KMS-11 (cell line): ENCODE data around the gene TOX2.

Experiments
- H2AFZ ChIP-seq: fragments of 200-600 bp; sonication (generic); 2 replicates; pipeline ENCODE4 v1.6.1; 2016; ENCODE audit warnings: antibody characterized with exemption, mixed run types, low read depth
- H3K27ac ChIP-seq: fragments of 200-600 bp; sonication (generic); 2 replicates; pipeline ENCODE4 v1.6.1; 2016; ENCODE audit warnings: mild to moderate bottlenecking, mixed run types
- H3K27me3 ChIP-seq: fragments of 200-600 bp; sonication (generic); 2 replicates; pipeline ENCODE4 v1.6.1; 2017; ENCODE audit warnings: mild to moderate bottlenecking, low read depth, mixed run types, moderate library complexity; ENCODE audit not compliant: insufficient read depth
- H3K36me3 ChIP-seq: fragments of 200-600 bp; sonication (generic); 2 replicates; pipeline ENCODE4 v1.6.1; 2017; ENCODE audit warnings: mild to moderate bottlenecking, mixed run types; ENCODE audit not compliant: insufficient read depth
- H3K4me1 ChIP-seq: fragments of 200-600 bp; sonication (generic); 2 replicates; pipeline ENCODE4 v1.6.1; 2016; ENCODE audit warnings: mild to moderate bottlenecking, low read depth, mixed run types; ENCODE audit not compliant: poor library complexity, severe bottlenecking
- H3K4me2 ChIP-seq: fragments of 200-600 bp; sonication (generic); 2 replicates; pipeline ENCODE4 v1.7.0; 2016; ENCODE audit warnings: mild to moderate bottlenecking, mixed run types
- H3K4me3 ChIP-seq: fragments of 200-600 bp; sonication (generic); IDR thresholded peaks from 2 replicates; pipeline ENCODE4 v1.6.1; 2017; ENCODE audit warnings: low read depth, low read length, mixed read lengths; ENCODE audit not compliant: insufficient read depth
- H3K79me2 ChIP-seq: fragments of 200-600 bp; sonication (generic); 2 replicates; pipeline ENCODE4 v1.6.1; 2016; ENCODE audit warnings: low read depth, mixed run types; ENCODE audit not compliant: insufficient read depth
- H3K9ac ChIP-seq: fragments of 200-600 bp; sonication (generic); 2 replicates; pipeline ENCODE4 v1.6.1; 2016; ENCODE audit warnings: mild to moderate bottlenecking, mixed run types
- H4K20me1 ChIP-seq: fragments of 200-600 bp; sonication (generic); 2 replicates; pipeline ENCODE4 v1.6.1; 2016; ENCODE audit warnings: mild to moderate bottlenecking, mixed run types; ENCODE audit not compliant: insufficient read depth
- CTCF ChIP-seq: fragments of 200-600 bp; sonication (generic); conservative IDR thresholded peaks from 2 replicates; pipeline ENCODE4 v1.6.1; 2017; ENCODE audit warnings: low read depth, mild to moderate bottlenecking, antibody characterized with exemption, low read length, moderate library complexity, mixed read lengths

TOX2 gene

GRCh38 chr20:43962530-43962929 is 47.9 kb downstream of the TOX2 start:
- no peaks in the 10 kb centered on the region for H4K20me1 ChIP-seq
- H3K4me1 ChIP-seq = peaks cover 69% of the 10 kb centered on the region
- no peak overlapping the region for H3K9ac ChIP-seq

GRCh38 chr20:43963233-43963632 is 48.6 kb downstream of the TOX2 start:
- H3K4me3 ChIP-seq = no peak overlapping the region
- H3K27ac ChIP-seq = no peak overlapping the region
- TF ChIP-seq CTCF = no peak
- H3K27me3 ChIP-seq = no peaks in the 10 kb centered on the region
- H4K20me1 ChIP-seq = no peaks in the 10 kb centered on the region
- peak overlapping the region; percentile 22; the same call in 1 of the 2 replicates for H3K4me2 ChIP-seq
- peaks cover 61% of the 10 kb centered on the region; the same call in 1 of the 2 replicates for H3K79me2 ChIP-seq
- H2AFZ ChIP-seq = no peak overlapping the region
- H3K36me3 ChIP-seq = peaks cover 4% of the 10 kb centered on the region; the same call in 1 of the 2 replicates
- H3K9ac ChIP-seq = no peak overlapping the region
- H3K4me1 ChIP-seq = peaks cover 62% of the 10 kb centered on the region

More at GRCh38 chr20:43962530-43962929, 47.9 kb downstream of the TOX2 start:
- Histone ChIP-seq H3K27me3 (no peaks in the 10 kb centered on the region), H3K79me2 (peaks cover 66% of the 10 kb centered on the region), H3K4me2 (no peak overlapping the region), H2AFZ (no peak overlapping the region), H3K4me3 (no peak overlapping the region), H3K36me3 (peaks cover 5% of the 10 kb centered on the region; the same call in 1 of the 2 replicates), H3K27ac (no peak overlapping the region)
- no peak for TF ChIP-seq CTCF

- Histone ChIP-seq H3K4me3 (no peak overlapping the region), H3K36me3 (peaks cover 3% of the 10 kb centered on the region; the same call in 1 of the 2 replicates), H3K27me3 (no peaks in the 10 kb centered on the region), H3K27ac (no peak overlapping the region; the same call in 1 of the 2 replicates), H2AFZ (no peak overlapping the region), H3K4me1 (peaks cover 53% of the 10 kb centered on the region), H3K9ac (no peak overlapping the region), H3K4me2 (peak overlapping the region; percentile 22), H4K20me1 (no peaks in the 10 kb centered on the region), H3K79me2 (peaks cover 61% of the 10 kb centered on the region; the same call in 1 of the 2 replicates)
- no peak for TF ChIP-seq CTCF
Measured at GRCh38 chr20:43963872-43964791, 49.5 kb downstream of the TOX2 start.

- TF ChIP-seq CTCF = no peak
- Histone ChIP-seq H3K79me2 (peaks cover 41% of the 10 kb centered on the region; the same call in 1 of the 2 replicates), H3K27ac (no peak overlapping the region), H3K27me3 (no peaks in the 10 kb centered on the region), H3K9ac (no peak overlapping the region), H4K20me1 (no peaks in the 10 kb centered on the region), H3K4me3 (no peak overlapping the region), H3K4me2 (no peak overlapping the region), H2AFZ (no peak overlapping the region), H3K36me3 (no peaks in the 10 kb centered on the region), H3K4me1 (peaks cover 30% of the 10 kb centered on the region)
Measured at GRCh38 chr20:43968341-43969000, 53.8 kb downstream of the TOX2 start.
